GM12872 (cell line): ENCODE measurements around the gene RPL35A.

Experiments used
- CTCF ChIP-seq: IDR thresholded peaks from 3 replicates; pipeline ENCODE4 v1.5.1; 2011; ENCODE audit warnings: low read depth, mild to moderate bottlenecking, low read length, moderate library complexity; ENCODE audit not compliant: insufficient read depth

Gene RPL35A

GRCh38 chr3:197912741-197913476 lies 37.1 kb upstream of the RPL35A start:
- TF ChIP-seq CTCF: no peak

- TF ChIP-seq CTCF: no peak
Measured at GRCh38 chr3:197913641-197914380, 36.2 kb upstream of the RPL35A start.

- peak; percentile 49; the same call in 2 of the 3 replicates for TF ChIP-seq CTCF
Measured at GRCh38 chr3:197926418-197926817, 23.6 kb upstream of the RPL35A start.

GRCh38 chr3:197936819-197937384 lies 13.1 kb upstream of the RPL35A start:
- no peak for TF ChIP-seq CTCF

GRCh38 chr3:197940745-197941384 lies 9.1 kb upstream of the RPL35A start:
- TF ChIP-seq CTCF: no peak

GRCh38 chr3:197942956-197943556 lies 6.9 kb upstream of the RPL35A start:
- peak; percentile 70 for TF ChIP-seq CTCF
